Activated CD4-positive, alpha-beta T cell treated with anti-CD3 and anti-CD28 coated beads, Interleukin-2, amount 50 U/mL, for 4 hours (primary cell): ENCODE measurements around the gene DMPK.

ENCODE experiments used
- DNase-seq, 2 experiments: peaks; one replicate each; pipeline ENCODE4 v3.0.0-alpha.2; 2020

Gene DMPK

DNA sequence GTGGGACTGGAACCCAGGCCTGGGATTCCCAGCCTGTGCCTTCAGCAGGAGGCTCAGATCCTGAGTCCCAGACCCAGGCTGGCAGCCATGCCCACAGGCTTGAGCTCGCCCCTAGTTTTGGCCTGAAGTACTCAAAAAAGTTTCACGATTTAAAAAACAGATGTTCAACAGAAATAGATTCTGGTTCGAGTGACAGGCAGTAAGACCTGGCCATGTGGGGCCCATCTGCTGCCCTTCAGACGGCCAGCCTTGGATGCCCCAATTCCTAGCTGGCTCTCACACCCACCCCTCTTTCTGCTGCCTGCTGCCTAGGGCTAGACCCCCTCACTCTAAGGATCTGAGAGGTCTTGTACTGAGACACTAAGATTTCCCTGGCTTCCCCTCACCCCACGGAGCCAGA, 2.8 kb upstream of the DMPK start:
- DNase-seq, result no peak

DNA sequence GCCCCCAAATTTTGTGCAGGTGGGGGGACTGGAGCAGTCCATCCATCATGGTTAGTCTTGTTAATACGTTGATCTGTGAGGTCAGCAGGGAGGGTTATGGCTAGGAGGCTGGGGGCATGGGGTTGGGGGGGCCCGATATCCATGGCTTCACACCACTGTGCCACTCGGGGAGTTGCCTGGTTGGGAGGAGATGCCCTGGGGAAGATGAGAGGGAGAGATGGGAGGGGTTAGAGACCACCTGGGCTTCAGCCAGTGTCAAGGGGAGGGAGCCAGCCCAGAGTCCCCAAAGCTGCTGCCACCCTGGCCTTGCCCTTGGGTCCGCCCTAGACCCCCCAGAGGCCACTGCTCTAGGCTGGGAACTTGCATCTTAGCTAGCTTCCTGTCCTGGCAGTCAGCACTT, 1.8 kb upstream of the DMPK start:
- no peak for DNase-seq

- no peak for DNase-seq
Measured at GRCh38 chr19:45782820-45783785, 813 bp upstream of the DMPK start.

DNA sequence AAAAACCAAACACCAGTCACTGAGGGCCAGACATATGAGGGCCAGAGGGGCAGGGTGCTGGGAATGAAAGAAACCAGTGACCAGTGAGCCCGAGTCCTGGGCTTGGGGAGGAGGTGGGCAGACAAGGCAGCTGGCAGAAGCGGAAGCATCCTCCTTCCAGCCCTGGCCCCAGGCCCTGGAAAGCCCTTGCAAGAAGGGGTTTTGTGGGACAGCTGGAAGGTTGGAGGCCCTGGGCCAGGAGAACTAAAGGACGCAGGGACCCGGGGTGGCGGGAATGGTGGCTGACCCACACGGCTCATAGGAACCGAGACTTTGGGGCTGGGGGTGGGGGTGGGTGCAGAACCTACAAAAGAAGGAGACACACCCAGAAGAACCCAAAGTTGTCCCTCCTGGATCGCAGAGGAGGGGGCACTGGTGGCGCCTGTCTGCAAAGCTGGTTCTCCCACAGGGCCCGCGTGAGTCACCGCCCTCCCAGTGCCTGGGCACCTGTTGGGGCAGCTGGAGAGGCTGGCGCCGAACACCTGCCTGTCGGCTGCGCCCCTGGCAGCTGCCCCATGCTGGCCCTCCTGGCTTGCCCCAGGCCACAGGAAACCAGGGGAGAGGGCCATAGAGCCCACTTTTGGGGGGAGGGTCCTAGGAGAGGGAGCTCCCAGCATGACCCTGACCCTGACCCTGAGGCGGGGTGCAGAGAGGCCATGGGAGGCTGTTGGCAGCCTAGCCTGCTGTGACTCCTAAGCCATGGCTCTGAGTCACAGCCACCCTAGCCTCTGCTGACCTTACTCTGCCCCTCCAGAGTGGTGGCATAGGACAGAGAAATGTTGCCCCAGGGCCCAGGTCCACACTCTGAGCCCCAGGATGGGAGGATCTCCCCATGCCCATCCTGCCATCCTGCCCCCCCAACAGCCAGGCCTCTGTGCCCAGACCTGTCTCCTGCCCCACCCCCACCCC, 802 bp downstream of the DMPK start:
- DNase-seq, result no peak

DNA sequence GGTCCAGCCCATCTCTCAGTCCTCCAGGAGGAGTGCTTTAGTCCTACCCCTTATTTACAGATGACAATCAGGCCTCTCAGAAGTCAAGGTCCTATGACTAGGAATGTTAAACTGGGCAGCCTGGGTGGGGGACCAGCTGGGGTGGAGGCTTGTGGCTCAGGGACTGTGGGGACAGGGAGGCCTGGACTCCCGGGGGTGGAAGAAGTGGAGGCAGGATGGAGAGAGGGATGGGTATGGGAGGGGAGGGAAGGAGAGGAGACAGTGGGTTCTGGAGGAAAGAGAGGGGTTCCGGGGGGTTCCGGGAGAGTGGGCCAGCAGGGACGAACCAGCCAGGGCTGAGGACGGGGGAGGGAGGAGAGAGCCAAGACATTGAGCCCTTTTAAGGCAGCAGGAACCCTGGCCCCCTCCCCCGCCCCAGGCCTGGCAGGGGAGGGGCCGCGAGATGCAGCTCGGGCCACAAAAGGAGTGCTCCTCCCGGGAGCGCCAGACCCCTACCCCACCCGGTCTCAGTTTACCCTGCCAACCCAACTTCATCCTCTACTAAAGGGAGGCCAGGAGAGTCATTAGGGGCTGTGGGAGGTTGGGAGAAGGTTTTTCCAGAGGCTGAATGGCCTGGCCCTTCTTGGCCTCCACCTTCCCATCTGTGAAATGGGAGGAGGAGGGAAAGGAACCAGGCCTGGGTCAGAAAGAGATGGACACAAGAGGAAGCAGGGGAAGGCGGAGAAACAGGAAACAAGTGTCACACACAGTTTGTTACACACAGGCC, 1.7 kb downstream of the DMPK start:
- no peak for DNase-seq

GRCh38 chr19:45780146-45780447, 2.2 kb downstream of the DMPK start:
- DNase-seq, result no peak

DNA sequence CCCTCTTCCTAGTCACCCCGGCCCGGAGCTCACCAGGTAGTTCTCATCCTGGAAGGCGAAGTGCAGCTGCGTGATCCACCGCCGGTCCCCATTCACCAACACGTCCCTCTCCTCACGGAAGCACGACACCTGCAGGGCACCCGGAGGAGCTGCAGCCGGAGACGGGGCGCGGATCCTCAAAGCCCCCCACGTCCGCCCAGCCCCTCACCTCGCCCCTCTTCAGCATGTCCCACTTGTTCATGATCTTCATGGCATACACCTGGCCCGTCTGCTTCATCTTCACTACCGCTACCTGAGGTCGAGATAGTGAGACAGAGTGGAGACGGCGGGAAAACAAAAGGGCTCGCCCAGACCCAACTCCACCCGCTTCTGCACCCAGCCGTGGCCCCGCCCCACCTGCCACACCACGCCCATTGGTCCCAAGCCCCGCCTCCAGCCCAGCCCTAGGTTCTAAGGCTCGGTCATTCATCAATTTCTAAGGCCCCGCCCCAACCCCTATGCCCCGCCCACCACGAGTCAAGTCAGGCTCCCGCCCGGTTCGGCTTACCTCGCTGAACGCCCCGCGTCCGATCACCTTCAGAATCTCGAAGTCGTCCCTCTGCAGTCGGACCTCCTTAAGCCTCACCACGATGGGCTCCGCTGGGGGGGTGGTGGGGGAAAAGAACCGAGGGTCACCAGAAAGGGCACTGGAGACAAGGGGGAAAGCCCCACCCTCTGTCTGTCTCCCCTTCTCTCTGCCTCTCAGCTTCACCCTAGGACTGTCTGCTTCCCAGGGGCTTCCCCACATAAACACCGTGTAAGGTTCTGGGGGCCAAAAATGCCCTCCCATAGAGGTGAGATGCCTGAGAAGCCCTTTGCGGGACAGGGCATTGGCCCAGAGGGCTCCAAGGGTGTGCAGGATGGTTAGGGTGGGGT, 2.8 kb downstream of the DMPK start:
- DNase-seq, result peak; percentile 80 to 84

DNA sequence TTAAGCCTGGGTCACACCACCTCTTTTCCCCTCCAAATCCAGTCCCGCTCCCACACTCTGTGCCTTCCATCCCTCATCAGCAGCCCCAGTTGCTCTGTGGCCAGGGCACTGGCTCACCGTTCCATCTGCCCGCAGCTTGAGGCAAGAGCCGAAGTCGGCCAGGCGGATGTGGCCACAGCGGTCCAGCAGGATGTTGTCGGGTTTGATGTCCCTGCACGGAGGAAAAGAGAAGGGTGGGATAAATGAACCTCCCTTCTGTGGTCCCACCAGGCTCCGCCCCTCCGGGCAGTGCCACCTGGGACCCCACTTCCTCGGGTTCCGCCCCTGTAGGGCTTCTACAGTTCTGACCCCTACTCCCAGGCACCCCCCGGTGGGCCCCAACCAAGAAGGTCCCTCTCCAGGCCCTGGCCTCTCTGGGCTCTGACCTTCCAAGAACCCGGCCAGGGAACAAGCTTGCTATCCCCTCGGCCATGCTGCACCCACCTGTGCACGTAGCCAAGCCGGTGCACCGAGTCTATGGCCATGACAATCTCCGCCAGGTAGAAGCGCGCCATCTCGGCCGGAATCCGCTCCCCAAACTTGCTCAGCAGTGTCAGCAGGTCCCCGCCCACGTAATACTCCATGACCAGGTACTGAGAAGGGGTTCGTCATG, 4.2 kb downstream of the DMPK start:
- DNase-seq, result no peak

DNA sequence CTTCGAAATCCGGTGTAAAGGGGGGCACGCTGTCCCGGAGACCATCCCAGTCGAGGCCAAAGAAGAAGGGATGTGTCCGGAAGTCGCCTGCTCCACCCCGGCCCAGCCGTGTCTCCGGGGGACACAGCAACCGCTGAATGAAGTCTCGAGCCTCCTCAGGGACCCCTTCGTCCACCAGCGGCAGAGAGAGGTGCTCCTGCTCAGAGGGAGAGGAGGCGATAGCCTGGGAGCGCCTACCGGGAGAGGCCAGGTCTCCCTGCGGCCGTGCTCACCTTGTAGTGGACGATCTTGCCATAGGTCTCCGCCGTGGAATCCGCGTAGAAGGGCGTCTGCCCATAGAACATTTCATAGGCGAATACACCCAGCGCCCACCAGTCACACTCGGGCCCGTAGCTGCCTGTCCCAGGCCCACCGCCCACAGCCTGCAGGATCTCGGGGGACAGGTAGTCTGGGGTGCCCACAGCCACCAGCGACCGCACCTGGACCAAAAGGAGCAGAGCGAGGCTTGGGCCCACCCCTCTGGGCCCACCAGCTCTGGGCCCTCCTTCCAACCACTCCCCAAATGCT, 4.8 kb downstream of the DMPK start:
- DNase-seq, result no peak

- DNase-seq, result no peak
Measured at GRCh38 chr19:45774765-45775164, 7.5 kb downstream of the DMPK start.

DNA sequence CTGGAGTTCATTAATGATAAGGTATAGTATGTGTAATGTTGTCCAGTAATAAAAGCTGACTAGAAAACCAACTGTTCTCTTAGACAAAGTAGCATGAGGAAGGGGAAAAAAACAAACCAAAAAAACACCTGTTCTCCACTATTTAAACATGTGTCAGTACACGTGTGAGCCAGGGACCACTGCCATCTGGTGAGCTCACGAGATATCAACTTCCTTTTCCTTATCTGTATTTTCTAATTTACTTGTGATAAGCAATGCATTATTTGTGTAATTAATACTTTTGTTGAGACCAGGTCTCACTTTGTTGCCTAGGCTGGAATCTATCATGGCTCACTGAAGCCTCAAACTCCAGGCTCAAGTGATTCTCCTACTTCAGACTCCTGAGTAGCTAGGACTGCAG, 8.9 kb downstream of the DMPK start:
- DNase-seq, result no peak

- no peak for DNase-seq
Measured at GRCh38 chr19:45772912-45773311, 9.4 kb downstream of the DMPK start.

- no peak for DNase-seq
Measured at GRCh38 chr19:45772130-45772840, 10.0 kb downstream of the DMPK start.

GRCh38 chr19:45771311-45771933, 10.9 kb downstream of the DMPK start:
- no peak for DNase-seq

DNA sequence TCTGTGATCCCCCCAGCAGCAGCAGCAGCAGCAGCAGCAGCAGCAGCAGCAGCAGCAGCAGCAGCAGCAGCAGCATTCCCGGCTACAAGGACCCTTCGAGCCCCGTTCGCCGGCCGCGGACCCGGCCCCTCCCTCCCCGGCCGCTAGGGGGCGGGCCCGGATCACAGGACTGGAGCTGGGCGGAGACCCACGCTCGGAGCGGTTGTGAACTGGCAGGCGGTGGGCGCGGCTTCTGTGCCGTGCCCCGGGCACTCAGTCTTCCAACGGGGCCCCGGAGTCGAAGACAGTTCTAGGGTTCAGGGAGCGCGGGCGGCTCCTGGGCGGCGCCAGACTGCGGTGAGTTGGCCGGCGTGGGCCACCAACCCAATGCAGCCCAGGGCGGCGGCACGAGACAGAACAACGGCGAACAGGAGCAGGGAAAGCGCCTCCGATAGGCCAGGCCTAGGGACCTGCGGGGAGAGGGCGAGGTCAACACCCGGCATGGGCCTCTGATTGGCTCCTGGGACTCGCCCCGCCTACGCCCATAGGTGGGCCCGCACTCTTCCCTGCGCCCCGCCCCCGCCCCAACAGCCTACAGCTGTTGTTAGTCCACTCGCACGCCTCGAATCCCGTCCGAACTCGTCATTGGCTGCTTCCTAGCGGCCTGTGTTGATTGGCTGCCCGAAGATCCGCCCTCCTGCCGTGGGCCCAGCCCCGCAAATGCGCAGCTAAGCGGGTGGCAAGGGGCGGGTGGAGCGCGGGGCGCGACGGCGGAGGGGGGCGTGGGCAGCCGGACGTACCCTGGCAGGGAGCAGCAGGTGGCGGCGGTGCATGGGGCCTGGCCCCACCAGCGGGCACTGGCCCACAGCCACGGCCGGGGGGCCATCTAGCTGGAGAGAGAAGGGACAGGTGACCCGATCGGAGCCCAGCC, 11.8 kb downstream of the DMPK start:
- peak; percentile 85 to 86 for DNase-seq

DNA sequence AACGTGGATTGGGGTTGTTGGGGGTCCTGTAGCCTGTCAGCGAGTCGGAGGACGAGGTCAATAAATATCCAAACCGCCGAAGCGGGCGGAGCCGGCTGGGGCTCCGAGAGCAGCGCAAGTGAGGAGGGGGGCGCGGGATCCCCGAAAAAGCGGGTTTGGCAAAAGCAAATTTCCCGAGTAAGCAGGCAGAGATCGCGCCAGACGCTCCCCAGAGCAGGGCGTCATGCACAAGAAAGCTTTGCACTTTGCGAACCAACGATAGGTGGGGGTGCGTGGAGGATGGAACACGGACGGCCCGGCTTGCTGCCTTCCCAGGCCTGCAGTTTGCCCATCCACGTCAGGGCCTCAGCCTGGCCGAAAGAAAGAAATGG, 12.5 kb downstream of the DMPK start:
- DNase-seq, result peak; percentile 52 to 55

GRCh38 chr19:45768984-45769782, 13.1 kb downstream of the DMPK start, which contains the start of gene SIX5:
Gene SIX5 (minus strand): TSS chr19:45769252. CDS start chr19:45768844, 408 bp downstream.
- peak; percentile 89 to 90 for DNase-seq

DNA sequence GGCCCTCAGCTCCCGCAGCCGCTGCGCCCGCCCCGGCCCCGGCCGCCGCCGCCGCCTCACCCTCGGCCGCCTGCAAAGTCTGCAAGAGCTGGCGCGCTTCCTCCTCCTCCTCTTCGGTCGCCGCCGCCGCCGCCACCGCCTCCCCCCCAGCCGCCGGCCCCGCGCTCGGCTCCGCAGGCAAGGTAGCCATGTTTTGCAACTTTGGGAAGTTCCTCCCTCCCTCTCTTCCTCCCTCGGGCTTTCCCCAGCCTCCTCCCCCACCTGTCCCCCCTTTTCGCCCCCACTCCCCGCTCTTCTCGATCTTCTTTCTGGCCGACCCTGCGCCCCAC, 13.7 kb downstream of the DMPK start:
- DNase-seq, result peak in 1 of 2 experiments; percentile 19
